Measurements from ENCODE around the gene CNTN4.

GRCh38 chr3:2334921-2335320 lies 236.3 kb downstream of the CNTN4 start:
- TF ChIP-seq CTCF (IDR thresholded peaks at IDR 0.05) (no peak), POLR2A (IDR thresholded peaks at IDR 0.05; ENCODE audit: low read depth) (no peak), POLR2AphosphoS5 (IDR thresholded peaks at IDR 0.05) (no peak)
